Keratinocyte (primary cell): Measurements from ENCODE around the gene SMC4. TPM values are rescaled to one million over a fixed set of nuclear protein-coding genes. Genes with fewer than 3 reads are reported as not detected.

Experiments used
- DNase-seq: peaks from one replicate; pipeline ENCODE4 v3.0.0-alpha.2; 2011; ENCODE audit warnings: low read depth, missing footprints, low spot score
- FAIRE-seq: peaks from 2 replicates; lab custom pipeline; 2011; peaks lifted over from hg19 to GRCh38; lab: Jason Lieb, UNC
- H2AFZ ChIP-seq: 2 replicates; pipeline ENCODE4 v1.6.0; 2012; ENCODE audit warnings: low read length, control low read depth, inconsistent platforms; ENCODE audit not compliant: control insufficient read depth
- H3K27ac ChIP-seq: 2 replicates; pipeline ENCODE4 v1.5.1; 2011; ENCODE audit warnings: low read length; ENCODE audit not compliant: control insufficient read depth, insufficient read depth
- H3K27me3 ChIP-seq: 3 replicates; pipeline ENCODE4 v1.6.0; 2011; ENCODE audit warnings: low read length; ENCODE audit not compliant: control insufficient read depth, insufficient read depth; ENCODE audit errors: extremely low read depth
- H3K36me3 ChIP-seq, 2 experiments: 2 replicates in 1 of 2; 3 replicates in 1 of 2; pipeline ENCODE4 v1.5.1; 2011; ENCODE audit warnings: low read length in 2 of 2, mild to moderate bottlenecking in 1 of 2; ENCODE audit not compliant: control insufficient read depth in 2 of 2, insufficient read depth in 2 of 2; ENCODE audit errors: extremely low read depth in 1 of 2
- H3K4me1 ChIP-seq: 3 replicates; pipeline ENCODE4 v1.5.1; 2011; ENCODE audit warnings: low read length; ENCODE audit not compliant: control insufficient read depth, insufficient read depth; ENCODE audit errors: extremely low read depth
- H3K4me2 ChIP-seq: 3 replicates; pipeline ENCODE4 v1.6.0; 2011; ENCODE audit warnings: low read depth, low read length; ENCODE audit not compliant: control insufficient read depth, insufficient read depth; ENCODE audit errors: extremely low read depth
- H3K4me3 ChIP-seq, 3 experiments: fragments of 200-600 bp in 1 of 3; sonication (generic) in 1 of 3; 2 replicates in 2 of 3; 3 replicates in 1 of 3; pipeline ENCODE4 v1.5.1; 2011 to 2016; ENCODE audit warnings: low read length in 3 of 3, mild to moderate bottlenecking in 3 of 3, control low read depth in 2 of 3, inconsistent platforms in 1 of 3, low read depth in 1 of 3, mixed read lengths in 1 of 3, mixed run types in 1 of 3, moderate library complexity in 1 of 3; ENCODE audit not compliant: control insufficient read depth in 2 of 3, insufficient read depth in 2 of 3; ENCODE audit errors: extremely low read depth in 1 of 3
- H3K79me2 ChIP-seq: 2 replicates; pipeline ENCODE4 v1.6.0; 2012; ENCODE audit warnings: low read length; ENCODE audit not compliant: control insufficient read depth, insufficient read depth
- H3K9ac ChIP-seq: 3 replicates; pipeline ENCODE4 v1.6.0; 2011; ENCODE audit warnings: low read length; ENCODE audit not compliant: control insufficient read depth, insufficient read depth; ENCODE audit errors: extremely low read depth
- H3K9me1 ChIP-seq: 3 replicates; pipeline ENCODE4 v1.6.0; 2011; ENCODE audit warnings: low read length; ENCODE audit not compliant: control insufficient read depth, insufficient read depth; ENCODE audit errors: extremely low read depth
- H3K9me3 ChIP-seq: 2 replicates; pipeline ENCODE4 v1.5.1; 2012; ENCODE audit warnings: low read depth, low read length; ENCODE audit not compliant: control insufficient read depth
- H4K20me1 ChIP-seq: 3 replicates; pipeline ENCODE4 v1.6.0; 2011; ENCODE audit warnings: low read length; ENCODE audit not compliant: control insufficient read depth, insufficient read depth; ENCODE audit errors: extremely low read depth
- EZH2 ChIP-seq: IDR thresholded peaks from one replicate; pipeline ENCODE4 v1.6.1; 2012; ENCODE audit warnings: inconsistent platforms, mild to moderate bottlenecking, low read length, moderate library complexity
- dilution Hi-C: fragments of 300-500 bp; cut with MboI; formaldehyde crosslinking; loops from one replicate; pipeline ENCODE4 v1.7.0; 2020; ENCODE audit warnings: low sequenced_read_pairs; ENCODE audit not compliant: extremely low pct_ligation_motif_present
- polyA plus RNA-seq, 5 experiments: library from polyadenylated mRNA; depleted of rRNA in 3 of 5; stranded (reverse) in 3 of 5; stranded (forward) in 1 of 5; unstranded in 1 of 5; fragments of >200 nt; gene quantifications; 1 replicate in 1 of 5; 2 replicates in 3 of 5; 3 replicates in 1 of 5; pipeline versions ENCODE4 v1.2.1 to v1.2.3, GENCODE V29; 2011 to 2012; ENCODE audit warnings: missing spikeins in 2 of 5, low read depth in 1 of 5, low replicate concordance in 1 of 5
- TF ChIP-seq, protein P1 (sequence below), 3 experiments: IDR thresholded peaks in 1 of 3; conservative IDR thresholded peaks in 1 of 3; optimal IDR thresholded peaks in 1 of 3; 2 replicates in 2 of 3; 3 replicates in 1 of 3; pipeline versions ENCODE3 to v1.5.1; 2011; ENCODE audit warnings: low read length in 3 of 3, mild to moderate bottlenecking in 3 of 3, moderate library complexity in 2 of 3, control low read depth in 1 of 3, inconsistent platforms in 1 of 3; ENCODE audit not compliant: insufficient read depth in 2 of 3; ENCODE audit errors: extremely low read depth in 1 of 3

The SMC4 gene
- polyA plus RNA-seq, 1 donor (not counting 4 experiments of a cell fraction or from before 2014, with no cell fraction given), result 45.2 TPM

DNA sequence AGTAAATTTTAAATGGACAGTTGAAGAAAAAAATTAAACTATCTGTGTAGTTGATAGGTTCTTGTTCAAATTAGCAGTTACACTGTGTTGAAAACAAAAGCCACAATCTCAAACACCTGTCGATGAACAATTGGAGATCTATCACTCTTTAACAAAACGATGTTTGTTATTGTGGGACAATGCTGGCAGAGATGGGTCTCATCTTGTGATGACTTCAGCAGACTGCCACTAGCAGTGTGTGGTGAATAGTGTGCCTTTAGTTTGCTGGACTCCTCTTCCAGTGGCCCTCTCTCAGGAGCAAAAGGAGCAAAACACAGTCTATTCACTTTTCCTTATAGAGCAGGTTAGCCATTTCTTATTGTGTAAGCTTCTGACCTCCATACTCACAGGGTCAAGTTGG, 64.9 kb downstream of the SMC4 start:
- Histone ChIP-seq H3K4me3 (no peak overlapping the region), H3K4me2 (no peak overlapping the region), H2AFZ (no peak overlapping the region), H3K27me3 (no peaks in the 10 kb centered on the region), H3K9me1 (no peaks in the 10 kb centered on the region), H3K36me3 (no peaks in the 10 kb centered on the region), H4K20me1 (no peaks in the 10 kb centered on the region), H3K27ac (no peak overlapping the region), H3K4me1 (no peaks in the 10 kb centered on the region), H3K9ac (no peak overlapping the region), H3K79me2 (no peaks in the 10 kb centered on the region), H3K9me3 (no peaks in the 10 kb centered on the region)
- DNase-seq, result no peak
- dilution Hi-C loops, result no loop called here
- FAIRE-seq, result no peak
- TF ChIP-seq, protein P1, sequence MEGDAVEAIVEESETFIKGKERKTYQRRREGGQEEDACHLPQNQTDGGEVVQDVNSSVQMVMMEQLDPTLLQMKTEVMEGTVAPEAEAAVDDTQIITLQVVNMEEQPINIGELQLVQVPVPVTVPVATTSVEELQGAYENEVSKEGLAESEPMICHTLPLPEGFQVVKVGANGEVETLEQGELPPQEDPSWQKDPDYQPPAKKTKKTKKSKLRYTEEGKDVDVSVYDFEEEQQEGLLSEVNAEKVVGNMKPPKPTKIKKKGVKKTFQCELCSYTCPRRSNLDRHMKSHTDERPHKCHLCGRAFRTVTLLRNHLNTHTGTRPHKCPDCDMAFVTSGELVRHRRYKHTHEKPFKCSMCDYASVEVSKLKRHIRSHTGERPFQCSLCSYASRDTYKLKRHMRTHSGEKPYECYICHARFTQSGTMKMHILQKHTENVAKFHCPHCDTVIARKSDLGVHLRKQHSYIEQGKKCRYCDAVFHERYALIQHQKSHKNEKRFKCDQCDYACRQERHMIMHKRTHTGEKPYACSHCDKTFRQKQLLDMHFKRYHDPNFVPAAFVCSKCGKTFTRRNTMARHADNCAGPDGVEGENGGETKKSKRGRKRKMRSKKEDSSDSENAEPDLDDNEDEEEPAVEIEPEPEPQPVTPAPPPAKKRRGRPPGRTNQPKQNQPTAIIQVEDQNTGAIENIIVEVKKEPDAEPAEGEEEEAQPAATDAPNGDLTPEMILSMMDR (optimal IDR thresholded peaks at IDR 0.05 in 1 of 3, IDR thresholded peaks at IDR 0.05 in 1 of 3, conservative IDR thresholded peaks at IDR 0.05 in 1 of 3; ENCODE audit: extremely low read depth in 1 of 3, insufficient read depth in 2 of 3, low read length in 3 of 3), result no peak
- TF ChIP-seq EZH2, result no peak

DNA sequence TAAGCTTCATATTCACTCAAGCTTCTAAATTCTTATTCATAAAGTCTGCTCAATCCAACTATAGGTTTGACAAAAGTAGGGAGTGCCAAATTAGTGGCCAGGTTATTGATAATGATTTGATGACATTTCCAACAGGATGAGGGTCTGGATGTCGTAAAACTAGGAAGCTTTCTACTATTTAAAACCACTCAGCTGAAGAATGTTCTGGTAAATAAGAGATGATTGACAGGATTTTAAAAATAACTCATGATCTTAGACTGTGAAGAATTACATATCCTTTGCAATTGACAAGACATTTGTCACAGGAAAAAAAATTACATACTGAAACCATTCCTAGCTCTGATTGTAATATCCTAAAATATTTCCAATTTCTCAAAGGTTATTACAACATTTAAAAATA, 65.5 kb downstream of the SMC4 start:
- H3K79me2 ChIP-seq, result no peaks in the 10 kb centered on the region
- no peak overlapping the region for H3K9ac ChIP-seq
- FAIRE-seq, result no peak
- no peak for TF ChIP-seq EZH2
- TF ChIP-seq, protein P1 (optimal IDR thresholded peaks at IDR 0.05 in 1 of 3, IDR thresholded peaks at IDR 0.05 in 1 of 3, conservative IDR thresholded peaks at IDR 0.05 in 1 of 3; ENCODE audit: extremely low read depth in 1 of 3, insufficient read depth in 2 of 3, low read length in 3 of 3), result no peak
- H3K4me1 ChIP-seq, result no peaks in the 10 kb centered on the region
- DNase-seq, result no peak
- no peaks in the 10 kb centered on the region for H4K20me1 ChIP-seq
- no peaks in the 10 kb centered on the region for H3K27me3 ChIP-seq
- H3K27ac ChIP-seq, result no peak overlapping the region
- no peaks in the 10 kb centered on the region for H3K9me3 ChIP-seq
- no peaks in the 10 kb centered on the region for H3K36me3 ChIP-seq
- dilution Hi-C loops, result no loop called here
- no peaks in the 10 kb centered on the region for H3K9me1 ChIP-seq
- no peak overlapping the region for H3K4me2 ChIP-seq
- H2AFZ ChIP-seq, result no peak overlapping the region
- H3K4me3 ChIP-seq, result no peak overlapping the region
